Ovary (tissue), 3 donors: Measurements from ENCODE around the gene RBM33.

ENCODE experiments used
- POLR2A ChIP-seq: fragments of 450-650 bp; IDR thresholded peaks from one replicate; pipeline ENCODE4 v1.6.1; 2017; ENCODE audit warnings: antibody characterized with exemption, mild to moderate bottlenecking, moderate library complexity
- TF ChIP-seq, protein P1 (sequence below), 3 donors: fragments of 450-650 bp in 2 of 3; fragments of 200-600 bp in 1 of 3; IDR thresholded peaks; one replicate each; pipeline versions ENCODE4 v1.5.1 to v1.8.0; 2016 to 2022; ENCODE audit warnings: antibody characterized with exemption in 3 of 3, mild to moderate bottlenecking in 1 of 3
- donor health status: DM: no; HTN: no; CAD: no.

DNA sequence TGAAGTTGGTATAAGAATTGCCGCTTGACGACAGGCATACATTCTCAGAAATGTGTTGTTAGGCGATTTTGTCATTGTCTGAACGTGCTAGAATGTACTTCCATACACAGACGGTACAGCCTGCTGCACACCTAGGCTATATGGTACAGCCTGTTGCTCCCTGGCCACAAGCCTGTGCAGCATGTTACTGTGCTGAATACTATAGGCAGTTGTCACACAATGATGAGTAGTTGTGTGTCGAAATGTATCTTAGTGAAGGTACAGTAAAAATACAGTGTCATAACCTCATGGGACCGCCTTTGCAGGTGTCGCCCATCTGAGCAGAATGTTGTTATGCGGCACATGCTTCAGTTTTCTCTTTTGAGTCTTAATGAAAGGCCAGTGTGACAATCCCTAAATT is 101.3 kb downstream of the RBM33 start:
- no peak for TF ChIP-seq POLR2A
- TF ChIP-seq, protein P1, sequence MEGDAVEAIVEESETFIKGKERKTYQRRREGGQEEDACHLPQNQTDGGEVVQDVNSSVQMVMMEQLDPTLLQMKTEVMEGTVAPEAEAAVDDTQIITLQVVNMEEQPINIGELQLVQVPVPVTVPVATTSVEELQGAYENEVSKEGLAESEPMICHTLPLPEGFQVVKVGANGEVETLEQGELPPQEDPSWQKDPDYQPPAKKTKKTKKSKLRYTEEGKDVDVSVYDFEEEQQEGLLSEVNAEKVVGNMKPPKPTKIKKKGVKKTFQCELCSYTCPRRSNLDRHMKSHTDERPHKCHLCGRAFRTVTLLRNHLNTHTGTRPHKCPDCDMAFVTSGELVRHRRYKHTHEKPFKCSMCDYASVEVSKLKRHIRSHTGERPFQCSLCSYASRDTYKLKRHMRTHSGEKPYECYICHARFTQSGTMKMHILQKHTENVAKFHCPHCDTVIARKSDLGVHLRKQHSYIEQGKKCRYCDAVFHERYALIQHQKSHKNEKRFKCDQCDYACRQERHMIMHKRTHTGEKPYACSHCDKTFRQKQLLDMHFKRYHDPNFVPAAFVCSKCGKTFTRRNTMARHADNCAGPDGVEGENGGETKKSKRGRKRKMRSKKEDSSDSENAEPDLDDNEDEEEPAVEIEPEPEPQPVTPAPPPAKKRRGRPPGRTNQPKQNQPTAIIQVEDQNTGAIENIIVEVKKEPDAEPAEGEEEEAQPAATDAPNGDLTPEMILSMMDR (IDR thresholded peaks at IDR 0.05) = no peak
